Natural killer cell (primary cell): ENCODE data around the gene TYSND1. TPM values are rescaled to one million over a fixed set of nuclear protein-coding genes. Genes with fewer than 3 reads are reported as not detected.

Experiments
- ATAC-seq, 3 donors: fragments of 150-1000 bp in 2 of 3; fragments of 200-7000 bp in 1 of 3; cut with Tn5 transposase; 1 replicate in 1 of 3; 2 replicates in 2 of 3; pipeline ENCODE4 v1.10.0; 2021; ENCODE audit warnings: mild to moderate bottlenecking in 2 of 3, moderate library complexity in 2 of 3
- DNase-seq, 2 donors: peaks; one replicate each; pipeline versions ENCODE4 v3.0.0 to v3.0.0-alpha.2; 2013 to 2021; ENCODE audit warnings: mixed read lengths in 1 of 2
- H3K27ac ChIP-seq: one replicate; pipeline ENCODE4 v1.5.1; 2013; ENCODE audit warnings: mild to moderate bottlenecking, low read length
- H3K27me3 ChIP-seq: one replicate; pipeline ENCODE4 v1.6.1; 2013; ENCODE audit warnings: low read length; ENCODE audit not compliant: control insufficient read depth, insufficient read depth
- H3K36me3 ChIP-seq: one replicate; pipeline ENCODE4 v1.6.1; 2013; ENCODE audit warnings: low read length; ENCODE audit not compliant: control insufficient read depth, insufficient read depth
- H3K4me1 ChIP-seq: one replicate; pipeline ENCODE4 v1.6.1; 2013; ENCODE audit warnings: low read length; ENCODE audit not compliant: control insufficient read depth, insufficient read depth
- H3K4me3 ChIP-seq: one replicate; pipeline ENCODE4 v1.5.1; 2013; ENCODE audit warnings: low read length
- H3K9me3 ChIP-seq: one replicate; pipeline ENCODE4 v1.6.1; 2013; ENCODE audit warnings: low read length; ENCODE audit not compliant: control insufficient read depth, insufficient read depth
- H3K27ac Mint-ChIP-seq, 2 donors: one replicate each; pipeline ENCODE4 v1.8.0; 2022; ENCODE audit warnings: mild to moderate bottlenecking in 2 of 2, mixed read lengths in 2 of 2, moderate library complexity in 1 of 2
- H3K27me3 Mint-ChIP-seq, 2 donors: one replicate each; pipeline ENCODE4 v1.8.0; 2022; ENCODE audit warnings: low read depth in 2 of 2, mixed read lengths in 2 of 2
- H3K36me3 Mint-ChIP-seq: one replicate; pipeline ENCODE4 v1.8.0; 2022; ENCODE audit warnings: mixed read lengths
- H3K4me1 Mint-ChIP-seq, 2 donors: one replicate each; pipeline ENCODE4 v1.8.0; 2022; ENCODE audit warnings: mixed read lengths in 2 of 2
- H3K4me3 Mint-ChIP-seq: one replicate; pipeline ENCODE4 v1.8.0; 2022; ENCODE audit warnings: mild to moderate bottlenecking, moderate library complexity, mixed read lengths
- H3K9me3 Mint-ChIP-seq, 2 donors: one replicate each; pipeline ENCODE4 v1.8.0; 2022; ENCODE audit warnings: mixed read lengths in 2 of 2
- CTCF ChIP-seq: fragments of 200-600 bp; IDR thresholded peaks from one replicate; pipeline ENCODE4 v1.8.0; 2022; ENCODE audit warnings: antibody characterized with exemption
- WGBS: methylation state at CpG from one replicate; pipeline ENCODE4 v1.1.7; 2013; ENCODE audit warnings: missing lambda C conversion rate; ENCODE audit not compliant: insufficient coverage; 5-methylcytosine and 5-hydroxymethylcytosine counted together
- intact Hi-C: fragments of 100-400 bp; cut with micrococcal nuclease; formaldehyde crosslinking; loops from one replicate; pipeline ENCODE4 v1.14.2; 2022
- total RNA-seq, 4 donors: library from RNA; stranded (reverse); fragments of 120-200 nt in 1 of 4; gene quantifications; one replicate each; pipeline versions ENCODE4 v1.2.3 to v1.2.4, GENCODE V29; 2013 to 2022

TYSND1 gene
- total RNA-seq, 3 donors from 2014 or later (not counting 1 experiment from before 2014, with no cell fraction given) = 12.0 to 17.9 (median 12.4) TPM

GRCh38 chr10:70119197-70119596 lies 27.3 kb downstream of the TYSND1 start:
- Histone ChIP-seq H3K9me3 (no peaks in the 10 kb centered on the region), H3K4me3 (no peak overlapping the region), H3K27me3 (no peaks in the 10 kb centered on the region), H3K36me3 (peaks cover 6% of the 10 kb centered on the region), H3K27ac (no peak overlapping the region), H3K4me1 (peaks cover 12% of the 10 kb centered on the region)
- intact Hi-C loops = no loop called here
- Mint-ChIP-seq H3K9me3 (no peaks in the 10 kb centered on the region), H3K27ac (no peak overlapping the region), H3K36me3 (no peaks in the 10 kb centered on the region), H3K4me3 (no peak overlapping the region), H3K4me1 (peaks cover 6 to 10% of the 10 kb centered on the region in 2 donors), H3K27me3 (no peaks in the 10 kb centered on the region)
- ATAC-seq (no peak), DNase-seq (no peak)
- TF ChIP-seq CTCF = no peak
- 96% methylated on average over 7 of the region's 7 CpGs for WGBS

- H3K36me3 Mint-ChIP-seq = no peaks in the 10 kb centered on the region
- no peak overlapping the region for H3K27ac Mint-ChIP-seq
- H3K27me3 Mint-ChIP-seq = no peaks in the 10 kb centered on the region
- H3K36me3 ChIP-seq = peaks cover 7% of the 10 kb centered on the region
- peaks cover 6 to 7% of the 10 kb centered on the region in 2 donors for H3K4me1 Mint-ChIP-seq
- peaks cover 12% of the 10 kb centered on the region for H3K4me1 ChIP-seq
- H3K4me3 Mint-ChIP-seq = no peak overlapping the region
- H3K27me3 ChIP-seq = no peaks in the 10 kb centered on the region
- H3K27ac ChIP-seq = no peak overlapping the region
- ATAC-seq = no peak
- no peak overlapping the region for H3K4me3 ChIP-seq
- WGBS = 97% methylated on average over 3 of the region's 3 CpGs
- TF ChIP-seq CTCF = no peak
- H3K9me3 Mint-ChIP-seq = no peaks in the 10 kb centered on the region
- no peaks in the 10 kb centered on the region for H3K9me3 ChIP-seq
- intact Hi-C loops = no loop called here
- DNase-seq = no peak
Observed at GRCh38 chr10:70118196-70118595, 28.3 kb downstream of the TYSND1 start.

- H3K9me3 Mint-ChIP-seq = no peaks in the 10 kb centered on the region
- H3K4me3 Mint-ChIP-seq = no peak overlapping the region
- TF ChIP-seq CTCF = no peak
- no peak for ATAC-seq
- WGBS = 89% methylated on average over 10 of the region's 10 CpGs
- H3K27me3 ChIP-seq = no peaks in the 10 kb centered on the region
- no peaks in the 10 kb centered on the region for H3K27me3 Mint-ChIP-seq
- no peaks in the 10 kb centered on the region for H3K36me3 Mint-ChIP-seq
- H3K4me1 ChIP-seq = peaks cover 9% of the 10 kb centered on the region
- intact Hi-C loops = no loop called here
- no peak overlapping the region for H3K27ac ChIP-seq
- H3K27ac Mint-ChIP-seq = no peak overlapping the region
- H3K4me3 ChIP-seq = no peak overlapping the region
- DNase-seq = no peak
- peaks cover 5 to 6% of the 10 kb centered on the region in 2 donors for H3K4me1 Mint-ChIP-seq
- peaks cover 10% of the 10 kb centered on the region for H3K36me3 ChIP-seq
- no peaks in the 10 kb centered on the region for H3K9me3 ChIP-seq
Observed at GRCh38 chr10:70117646-70118045, 28.9 kb downstream of the TYSND1 start.
